Transverse colon (tissue), 4 donors: ENCODE data around the gene KRT80.

Source experiments
- CTCF ChIP-seq, 5 experiments: fragments of 200-600 bp in 3 of 5; fragments of 450-650 bp in 2 of 5; sonication (generic) in 3 of 5; IDR thresholded peaks; 1 replicate in 2 of 5; 2 replicates in 3 of 5; pipeline ENCODE4 v1.5.1; 2016 to 2017; ENCODE audit warnings: antibody characterized with exemption in 5 of 5, inconsistent platforms in 3 of 5, mild to moderate bottlenecking in 2 of 5, moderate library complexity in 1 of 5
- EP300 ChIP-seq: sonication (generic); formaldehyde crosslinking; IDR thresholded peaks from one replicate; pipeline ENCODE4 v1.6.1; 2017; ENCODE audit warnings: antibody characterized with exemption, low read depth
- POLR2A ChIP-seq: fragments of 450-650 bp; IDR thresholded peaks from one replicate; pipeline ENCODE4 v1.6.1; 2016; ENCODE audit warnings: antibody characterized with exemption, mild to moderate bottlenecking, moderate library complexity
- POLR2AphosphoS5 ChIP-seq, 3 donors: sonication (generic); formaldehyde crosslinking; IDR thresholded peaks; one replicate each; pipeline ENCODE4 v1.6.1; 2016; ENCODE audit warnings: antibody characterized with exemption in 3 of 3

- TF ChIP-seq POLR2AphosphoS5 (IDR thresholded peaks at IDR 0.05) (no peak), POLR2A (no peak), CTCF (IDR thresholded peaks at IDR 0.05) (no peak), EP300 (no peak)
Observed at GRCh38 chr12:52157566-52158150, 34.2 kb downstream of the KRT80 start.
